Measurements from ENCODE around the gene TRAPPC3. TPM values are rescaled to one million over a fixed set of nuclear protein-coding genes. Genes with fewer than 3 reads are reported as not detected.
"Not testable (repeated sequence)": the region's sequence is repeated elsewhere in the genome, so short reads cannot be mapped to it uniquely, and the experiment has no call there.

The TRAPPC3 gene
- total RNA-seq, 2 experiments from 2014 or later = 57.5 to 59.3 TPM

DNA sequence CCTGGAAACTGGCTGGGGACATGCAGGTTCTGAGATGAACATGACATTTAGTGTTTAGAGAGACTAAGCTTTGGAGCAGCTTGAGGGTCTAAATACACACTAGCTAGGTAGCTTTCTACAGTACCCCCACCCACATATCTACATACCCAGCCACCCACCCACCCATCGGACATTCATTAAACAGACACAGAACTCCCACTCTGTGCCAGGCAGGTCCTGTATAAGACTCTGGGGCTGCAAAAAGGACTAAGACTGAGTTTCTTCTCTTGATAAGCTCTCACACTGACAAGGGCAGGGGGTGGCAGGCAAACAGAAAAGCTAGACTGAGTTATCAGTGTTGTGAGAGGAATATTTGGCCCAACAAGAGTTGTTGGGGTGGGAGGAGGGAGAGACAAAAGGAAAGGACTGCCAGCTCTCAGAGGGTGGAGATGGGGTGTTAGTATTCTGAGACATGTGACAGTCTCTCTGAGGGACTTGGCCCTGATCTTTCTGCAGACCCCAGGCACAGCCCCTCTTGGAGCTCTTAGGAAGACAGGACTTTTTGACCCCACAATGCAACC lies 13.5 kb upstream of the TRAPPC3 start:
- POLR2A ChIA-PET = interaction anchor here (0.8 kb wide), 1 partner anchor 21 kb away, joined by 3 read pairs; no protein-coding TSS in a partner anchor

DNA sequence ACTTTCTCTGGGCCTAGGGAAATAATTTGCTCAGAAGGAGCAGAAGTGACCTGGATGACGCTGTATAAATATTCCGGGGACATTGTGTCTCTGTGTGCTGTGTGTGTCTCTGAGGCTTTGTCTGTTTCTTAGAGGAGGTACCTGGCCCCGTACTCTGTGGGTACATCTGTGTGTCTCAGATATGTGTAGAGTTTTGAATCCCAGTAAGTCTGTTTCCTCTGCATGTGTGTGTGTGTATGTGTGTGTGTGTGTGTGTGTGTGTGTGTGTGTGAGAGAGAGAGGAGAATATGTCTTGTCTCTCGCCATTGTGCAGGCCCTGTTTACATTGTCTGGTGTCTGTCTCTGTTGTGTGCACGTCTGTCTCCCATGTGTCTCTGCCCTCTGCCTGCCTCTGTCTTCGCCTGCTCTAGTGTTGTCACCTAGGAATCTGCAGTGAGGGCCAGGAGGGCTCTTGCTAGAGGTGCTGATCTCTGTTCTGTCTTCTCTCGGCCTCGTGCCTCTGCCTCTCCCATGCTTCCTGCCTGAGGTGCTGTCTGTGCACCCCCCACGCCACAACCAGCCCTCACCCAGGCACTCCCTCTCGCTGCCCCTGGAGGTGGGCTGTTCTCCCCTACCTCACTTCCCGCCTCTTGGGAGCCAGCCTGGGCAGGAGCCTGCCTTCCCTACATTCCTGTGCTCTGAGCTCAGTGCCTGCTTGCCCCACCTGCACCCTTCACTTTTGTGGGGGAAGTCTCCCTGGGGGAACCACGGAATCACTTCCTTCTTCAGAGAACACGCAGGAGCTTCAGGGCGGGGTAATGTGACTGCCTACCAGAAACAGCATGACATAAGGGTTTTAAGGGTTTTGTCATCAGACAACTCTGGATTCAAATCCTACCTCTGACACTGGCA lies 12.6 kb upstream of the TRAPPC3 start:
- H3K27me3 Mint-ChIP-seq = no peaks in the 10 kb centered on the region
- H3K36me3 Mint-ChIP-seq (ENCODE audit: low read depth) = peaks cover 70% of the 10 kb centered on the region
- H3K4me1 Mint-ChIP-seq = peaks cover 77% of the 10 kb centered on the region

More for the DNA sequence above, 13.5 kb upstream of the TRAPPC3 start:
- Mint-ChIP-seq H3K9me3 (no peaks in the 10 kb centered on the region), H3K27me3 (no peaks in the 10 kb centered on the region), H3K4me1 (peaks cover 78% of the 10 kb centered on the region), H3K4me3 (peak overlapping the region; percentile 79), H3K36me3 (ENCODE audit: low read depth) (peaks cover 66% of the 10 kb centered on the region), H3K27ac (peak overlapping the region; percentile 96)
- CTCF ChIA-PET = interaction anchor here (1.4 to 6.1 kb wide), 4 partner anchors 8 to 61 kb away, joined by 3 to 85 read pairs (median 10); partner anchors contain the start of genes THRAP3 and TRAPPC3
- DNase-seq = no peak

DNA sequence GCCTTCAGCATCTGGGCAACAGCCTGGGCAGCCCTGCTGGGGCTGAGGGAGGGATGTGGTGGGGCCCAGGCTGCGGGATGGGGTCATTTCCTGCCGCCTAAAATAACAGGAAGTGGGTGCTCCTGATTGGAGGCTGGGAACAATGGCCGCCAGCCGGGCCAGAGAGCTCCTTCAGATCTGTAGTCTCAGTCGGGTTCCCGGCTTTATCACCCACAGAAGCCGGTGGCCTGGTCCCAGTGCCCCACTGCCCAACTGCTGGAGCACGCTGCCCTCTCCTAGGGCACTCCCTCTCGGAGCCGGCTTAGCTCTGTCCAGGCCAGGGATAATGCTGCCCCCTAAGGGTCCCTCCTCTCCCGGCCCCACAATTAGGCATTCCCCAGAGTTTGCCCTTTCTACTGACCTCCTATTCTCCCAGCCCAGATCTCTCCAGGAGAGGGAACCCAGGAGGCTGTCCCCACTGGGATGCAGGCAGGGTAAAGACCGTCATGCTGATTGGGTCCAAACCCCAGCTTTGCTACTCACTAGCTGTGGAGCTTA lies 11.7 kb upstream of the TRAPPC3 start:
- POLR2A ChIA-PET = interaction anchor here (0.5 to 1.5 kb wide), 4 partner anchors 11 to 226 kb away, joined by 3 to 5 read pairs (median 4); partner anchors contain the start of gene TRAPPC3
- peak overlapping the region; percentile 96 for H3K27ac Mint-ChIP-seq
- CTCF ChIA-PET = interaction anchor here (0.6 to 6.1 kb wide), 15 partner anchors 8 to 292 kb away, joined by 3 to 85 read pairs (median 3); partner anchors contain the start of genes THRAP3 and TRAPPC3
- H3K36me3 Mint-ChIP-seq (ENCODE audit: low read depth) = peaks cover 68% of the 10 kb centered on the region
- DNase-seq = peak; percentile 79
- H3K9me3 Mint-ChIP-seq = no peaks in the 10 kb centered on the region
- H3K4me3 Mint-ChIP-seq = peak overlapping the region; percentile 79
- peaks cover 70% of the 10 kb centered on the region for H3K4me1 Mint-ChIP-seq
- H3K27me3 Mint-ChIP-seq = no peaks in the 10 kb centered on the region

More for the DNA sequence above, 12.6 kb upstream of the TRAPPC3 start:
- H3K9me3 Mint-ChIP-seq = no peaks in the 10 kb centered on the region
- ChIA-PET POLR2A (interaction anchor here (0.8 to 1.3 kb wide), 2 partner anchors 12 to 162 kb away, joined by 3 to 5 read pairs; partner anchors contain the start of gene TRAPPC3), CTCF (interaction anchor here (0.6 to 6.1 kb wide), 10 partner anchors 9 to 293 kb away, joined by 3 to 85 read pairs (median 4); partner anchors contain the start of gene TRAPPC3)
- peak; percentile 63 for DNase-seq
- H3K4me3 Mint-ChIP-seq = peak overlapping the region; percentile 79
- peak overlapping the region; percentile 96 for H3K27ac Mint-ChIP-seq

DNA sequence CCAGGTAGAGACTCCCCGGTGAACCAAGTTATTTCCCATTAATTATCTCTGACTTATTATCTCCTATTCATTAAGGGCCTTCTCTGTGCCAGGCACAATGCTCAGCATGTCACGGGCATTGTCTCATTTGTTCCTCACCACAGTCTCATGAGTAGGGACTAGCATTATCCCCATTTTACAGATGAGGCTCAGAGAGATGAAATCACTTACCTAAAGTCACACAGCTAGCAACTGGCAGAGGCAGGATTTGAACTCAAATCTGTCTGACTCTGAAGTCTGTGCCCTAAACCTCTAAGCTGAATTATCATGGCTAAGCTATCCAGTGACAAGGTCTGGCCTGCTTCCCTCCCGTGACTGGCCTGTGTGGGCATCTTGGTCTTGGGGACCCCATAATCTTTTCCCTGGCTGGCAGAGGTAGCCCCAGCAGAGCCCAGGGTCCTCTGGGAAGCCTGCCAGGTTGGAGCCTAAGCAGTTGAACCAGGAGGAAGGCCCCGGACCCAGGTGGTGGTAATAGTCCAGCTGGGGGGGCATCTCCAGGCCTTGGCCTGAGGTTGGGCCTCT lies 11.2 kb upstream of the TRAPPC3 start:
- Mint-ChIP-seq H3K4me1 (peaks cover 68% of the 10 kb centered on the region), H3K36me3 (ENCODE audit: low read depth) (peaks cover 68% of the 10 kb centered on the region), H3K4me3 (peak overlapping the region; percentile 79), H3K27ac (peak overlapping the region; percentile 96), H3K9me3 (no peaks in the 10 kb centered on the region), H3K27me3 (no peaks in the 10 kb centered on the region)
- ChIA-PET POLR2A (interaction anchor here (0.5 to 1.5 kb wide), 3 partner anchors 11 to 227 kb away, joined by 3 to 5 read pairs (median 4); partner anchors contain the start of gene TRAPPC3), CTCF (interaction anchor here (0.7 to 6.1 kb wide), 10 partner anchors 9 to 84 kb away, joined by 3 to 85 read pairs (median 4); partner anchors contain the start of genes THRAP3 and TRAPPC3)
- no peak for DNase-seq

DNA sequence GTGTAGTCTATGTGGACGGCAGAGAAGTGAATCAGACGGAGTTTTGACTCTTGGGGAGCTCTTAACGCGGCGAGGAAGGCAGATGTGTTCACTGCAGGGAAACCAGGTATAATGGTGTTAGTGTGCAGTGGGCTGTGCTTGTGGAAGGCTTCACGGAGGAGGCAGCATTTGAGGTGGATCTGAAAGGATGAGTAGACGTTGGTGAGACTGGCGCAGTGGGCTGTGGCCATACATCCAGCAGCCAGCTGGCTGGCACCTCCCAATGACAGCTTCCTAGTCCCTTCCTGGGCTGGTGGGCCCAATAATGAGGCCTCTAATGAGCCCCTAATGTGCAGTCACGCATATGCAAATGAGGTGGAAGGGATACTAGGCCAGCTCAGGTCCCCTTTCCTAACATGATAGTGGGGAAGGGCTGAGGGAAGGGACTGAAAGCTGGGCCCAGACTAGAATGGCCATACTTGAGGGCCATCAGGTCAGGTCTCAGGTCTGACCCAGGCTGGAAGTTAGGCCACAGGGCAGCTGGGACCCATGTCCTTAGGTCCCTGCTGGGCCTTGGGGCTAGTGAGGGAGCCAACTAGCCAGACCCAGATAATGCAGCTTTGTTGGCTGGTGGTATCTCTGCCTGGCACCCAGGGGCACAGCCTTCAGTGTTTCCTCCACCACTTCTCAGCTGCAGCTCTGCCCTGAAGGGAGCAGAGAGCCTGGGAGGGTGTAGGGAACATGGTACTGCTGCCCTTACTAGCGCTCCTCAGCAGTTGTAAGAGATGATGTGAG lies 10.5 kb upstream of the TRAPPC3 start:
- POLR2A ChIA-PET = interaction anchor here (1.5 kb wide), 1 partner anchor 227 kb away, joined by 4 read pairs; no protein-coding TSS in a partner anchor
- H3K4me1 Mint-ChIP-seq = peaks cover 73% of the 10 kb centered on the region
- peaks cover 69% of the 10 kb centered on the region for H3K36me3 Mint-ChIP-seq (ENCODE audit: low read depth)
- H3K27ac Mint-ChIP-seq = peak overlapping the region; percentile 96
- no peaks in the 10 kb centered on the region for H3K9me3 Mint-ChIP-seq
- peak overlapping the region; percentile 79 for H3K4me3 Mint-ChIP-seq
- DNase-seq = no peak
- CTCF ChIA-PET = interaction anchor here (0.6 to 6.1 kb wide), 8 partner anchors 9 to 138 kb away, joined by 3 to 85 read pairs (median 5); partner anchors contain the start of genes THRAP3 and TRAPPC3
- H3K27me3 Mint-ChIP-seq = no peaks in the 10 kb centered on the region

DNA sequence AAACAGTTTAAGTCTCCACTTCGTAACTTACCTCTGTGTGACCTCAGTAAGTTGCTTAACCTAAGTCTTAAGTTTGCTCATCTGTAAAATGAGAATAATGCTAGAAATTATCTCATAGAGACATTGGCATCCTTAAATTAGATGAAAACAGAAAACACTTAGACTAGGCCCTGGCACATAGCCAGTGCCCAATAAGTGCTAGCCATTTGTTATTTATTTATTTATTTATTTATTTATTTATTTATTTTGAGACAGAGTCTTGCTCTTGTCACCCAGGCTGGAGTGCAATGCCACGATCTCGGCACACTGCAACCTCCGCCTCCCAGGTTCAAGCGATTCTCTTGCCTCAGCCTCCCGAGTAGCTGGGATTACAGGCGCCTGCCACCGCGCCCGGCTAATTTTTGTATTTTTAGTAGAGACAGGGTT lies 9.6 kb upstream of the TRAPPC3 start:
- DNase-seq, H3K27me3 Mint-ChIP-seq, POLR2A ChIA-PET, H3K9me3 Mint-ChIP-seq: not testable (repeated sequence)
- peak overlapping the region; percentile 96 for H3K27ac Mint-ChIP-seq
- H3K4me3 Mint-ChIP-seq = peak overlapping the region; percentile 91
- H3K4me1 Mint-ChIP-seq = peaks cover 73% of the 10 kb centered on the region
- CTCF ChIA-PET = interaction anchor here (2.6 to 6.1 kb wide), 2 partner anchors 9 to 29 kb away, joined by 20 to 85 read pairs; partner anchors contain the start of gene TRAPPC3
- H3K36me3 Mint-ChIP-seq (ENCODE audit: low read depth) = peaks cover 64% of the 10 kb centered on the region

DNA sequence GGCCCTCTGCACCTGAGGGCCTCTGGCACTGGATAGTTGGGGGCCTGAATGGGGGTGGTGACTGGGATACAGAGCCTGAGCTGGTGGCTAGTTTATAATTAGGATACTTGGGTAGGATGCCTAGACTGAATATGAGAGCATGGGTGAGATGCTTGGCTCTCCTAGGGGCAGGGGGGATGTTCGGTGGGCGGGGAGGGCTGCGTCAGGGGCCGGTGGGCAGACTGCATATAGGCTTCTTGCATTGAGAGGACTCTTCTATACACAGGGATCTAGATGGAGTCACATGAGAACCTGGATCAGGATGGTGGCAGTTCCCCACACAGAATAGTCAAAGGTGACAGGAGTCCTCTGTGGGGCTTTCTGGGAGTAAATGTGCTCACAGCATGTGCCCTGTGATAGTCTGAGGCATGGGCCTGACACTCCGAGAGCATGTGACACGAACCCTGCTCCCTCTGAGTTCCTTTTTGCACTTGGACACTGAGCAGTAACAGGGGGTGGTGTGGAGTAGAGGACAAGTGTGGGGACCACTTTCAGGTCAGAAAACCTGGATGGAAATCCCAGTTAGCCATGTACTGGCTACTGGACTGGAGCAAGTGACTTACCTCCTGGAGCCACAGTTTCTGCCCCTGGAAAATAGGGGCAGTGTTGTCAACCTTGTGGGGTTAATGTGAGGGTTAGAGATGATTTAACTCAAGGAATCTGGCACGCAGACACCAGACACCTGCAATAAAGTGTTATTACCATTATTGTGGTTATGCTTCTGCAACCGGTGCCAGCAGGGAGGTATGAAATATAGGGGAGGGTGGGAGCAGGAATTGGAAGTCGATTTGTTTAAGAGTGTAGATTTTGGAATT lies 8.9 kb upstream of the TRAPPC3 start:
- no peaks in the 10 kb centered on the region for H3K27me3 Mint-ChIP-seq
- ChIA-PET CTCF (interaction anchor here (1.3 to 6.1 kb wide), 2 partner anchors 8 kb away, joined by 4 to 85 read pairs; partner anchors contain the start of gene TRAPPC3), POLR2A (no interaction called here)
- peak overlapping the region; percentile 91 for H3K4me3 Mint-ChIP-seq
- peaks cover 76% of the 10 kb centered on the region for H3K4me1 Mint-ChIP-seq
- DNase-seq = no peak
- peaks cover 62% of the 10 kb centered on the region for H3K36me3 Mint-ChIP-seq (ENCODE audit: low read depth)
- H3K27ac Mint-ChIP-seq = peak overlapping the region; percentile 92
- no peaks in the 10 kb centered on the region for H3K9me3 Mint-ChIP-seq

DNA sequence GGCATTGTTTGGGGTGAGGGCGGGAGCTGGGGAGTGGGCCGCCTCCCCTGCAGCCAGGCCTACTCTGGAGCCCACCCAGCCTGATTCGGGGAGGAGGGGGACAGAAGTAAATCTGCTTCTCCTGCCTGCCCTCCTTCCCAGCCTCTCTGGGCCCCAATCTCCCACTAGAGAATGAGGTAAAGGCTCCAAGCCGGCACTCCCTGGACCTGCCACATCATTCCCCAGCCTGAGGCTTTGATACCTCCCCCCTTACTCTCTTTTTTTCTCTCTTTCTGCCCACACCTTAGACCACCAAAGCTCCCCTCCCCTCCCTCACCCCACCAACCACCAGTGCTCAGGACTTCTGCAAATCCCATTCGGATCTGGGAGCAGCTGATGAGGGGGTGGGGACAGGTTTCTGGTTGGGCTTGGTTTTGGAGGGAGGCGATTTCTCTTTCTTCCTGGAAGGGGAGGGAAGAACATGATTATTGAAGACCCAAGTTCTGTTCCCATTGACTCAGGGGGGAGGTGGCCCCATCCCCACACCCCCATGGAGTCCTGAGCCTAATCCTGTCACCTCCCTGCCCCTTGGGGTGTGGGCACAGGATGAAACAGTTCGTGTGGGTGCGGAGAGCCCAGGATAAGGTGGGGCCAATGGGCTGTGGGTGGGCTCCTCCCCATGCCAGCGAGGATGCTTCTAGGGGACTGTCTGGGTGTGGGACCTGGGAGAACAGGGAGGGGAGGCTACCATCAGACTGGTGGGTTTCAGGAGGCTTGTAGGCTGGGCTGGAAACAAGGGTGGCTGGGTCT lies 8.0 kb upstream of the TRAPPC3 start:
- peak overlapping the region; percentile 91 for H3K4me3 Mint-ChIP-seq
- no peaks in the 10 kb centered on the region for H3K27me3 Mint-ChIP-seq
- H3K4me1 Mint-ChIP-seq = peaks cover 74% of the 10 kb centered on the region
- POLR2A ChIA-PET = interaction anchor here (0.5 kb wide), 1 partner anchor 83 kb away, joined by 5 read pairs; no protein-coding TSS in a partner anchor
- CTCF ChIA-PET = interaction anchor here (1.3 to 1.5 kb wide), 2 partner anchors 9 to 132 kb away, joined by 3 to 4 read pairs; no protein-coding TSS in a partner anchor
- H3K36me3 Mint-ChIP-seq (ENCODE audit: low read depth) = peaks cover 54% of the 10 kb centered on the region
- no peaks in the 10 kb centered on the region for H3K9me3 Mint-ChIP-seq
- H3K27ac Mint-ChIP-seq = peak overlapping the region; percentile 92
- DNase-seq = no peak

DNA sequence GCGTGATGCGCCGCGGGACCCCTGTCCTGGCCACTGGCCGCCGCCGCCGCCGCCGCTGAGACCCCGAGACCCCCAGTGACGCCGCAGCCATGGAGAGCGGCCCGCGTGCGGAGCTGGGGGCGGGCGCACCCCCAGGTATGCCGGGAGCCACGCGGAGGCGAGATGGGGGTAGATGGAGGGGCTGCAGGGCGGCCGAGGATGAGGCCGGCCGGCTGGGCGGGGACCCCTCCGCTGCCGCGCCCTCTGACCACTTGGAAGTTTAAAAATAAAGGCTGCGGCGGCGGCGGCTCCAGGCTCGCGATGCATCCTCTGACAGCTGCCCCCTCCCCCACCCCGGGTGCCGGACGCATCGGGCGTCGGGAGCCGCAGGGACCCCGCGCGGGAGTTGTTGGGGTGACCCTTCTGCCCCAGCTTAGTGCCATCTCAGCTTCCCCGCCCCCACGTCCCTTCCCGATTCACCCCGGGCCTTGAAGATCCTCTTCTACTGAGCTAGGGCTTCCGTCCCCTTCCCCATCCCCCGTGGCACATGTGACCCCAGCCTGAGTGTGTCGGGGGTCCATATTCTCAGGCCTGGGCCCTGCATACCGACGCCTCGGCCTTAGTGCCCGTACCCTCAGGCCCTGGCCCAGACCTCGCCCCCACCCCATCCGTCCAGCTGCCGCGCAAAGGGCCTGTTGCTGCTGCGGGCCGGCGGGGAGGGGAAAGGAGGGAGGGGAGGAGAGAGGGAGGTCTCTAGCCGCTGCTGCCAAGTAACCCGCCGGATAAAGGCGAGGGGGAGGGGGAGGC lies 7.2 kb upstream of the TRAPPC3 start:
- Mint-ChIP-seq H3K27me3 (no peaks in the 10 kb centered on the region), H3K9me3 (no peaks in the 10 kb centered on the region), H3K27ac (peak overlapping the region; percentile 92), H3K36me3 (ENCODE audit: low read depth) (peaks cover 46% of the 10 kb centered on the region), H3K4me1 (peaks cover 74% of the 10 kb centered on the region), H3K4me3 (peak overlapping the region; percentile 91)
- peak; percentile 75 for DNase-seq
- ChIA-PET CTCF (interaction anchor here (0.5 to 2.4 kb wide), 5 partner anchors 9 to 133 kb away, joined by 3 to 9 read pairs (median 4); no protein-coding TSS in a partner anchor), POLR2A (interaction anchor here (0.5 kb wide), 1 partner anchor 84 kb away, joined by 5 read pairs; no protein-coding TSS in a partner anchor)
